IPS-11a (cell line): ENCODE measurements around the gene PALLD.

Experiments used
- H3K4me3 ChIP-seq: one replicate; pipeline ENCODE4 v1.5.1; 2013; ENCODE audit warnings: low read depth, low read length, control low read depth

Gene PALLD

GRCh38 chr4:168811786-168812651 lies 315.2 kb downstream of the PALLD start:
- H3K4me3 ChIP-seq: no peak overlapping the region

GRCh38 chr4:168812806-168813205 lies 316.0 kb downstream of the PALLD start:
- no peak overlapping the region for H3K4me3 ChIP-seq

GRCh38 chr4:168813890-168814289 lies 317.0 kb downstream of the PALLD start:
- H3K4me3 ChIP-seq: no peak overlapping the region

GRCh38 chr4:168815379-168816345 lies 318.8 kb downstream of the PALLD start:
- H3K4me3 ChIP-seq: no peak overlapping the region

GRCh38 chr4:168817370-168817769 lies 320.5 kb downstream of the PALLD start:
- H3K4me3 ChIP-seq: no peak overlapping the region

GRCh38 chr4:168822481-168822880 lies 325.6 kb downstream of the PALLD start:
- H3K4me3 ChIP-seq: no peak overlapping the region

GRCh38 chr4:168825975-168826374 lies 329.1 kb downstream of the PALLD start:
- no peak overlapping the region for H3K4me3 ChIP-seq

- no peak overlapping the region for H3K4me3 ChIP-seq
Observed at GRCh38 chr4:168826620-168827019, 329.8 kb downstream of the PALLD start.

- H3K4me3 ChIP-seq: no peak overlapping the region
Observed at GRCh38 chr4:168830777-168831512, 334.1 kb downstream of the PALLD start.

- peak overlapping the region; percentile 81 for H3K4me3 ChIP-seq
Observed at GRCh38 chr4:168831585-168831918, 334.7 kb downstream of the PALLD start.

GRCh38 chr4:168831919-168832762 lies 335.3 kb downstream of the PALLD start:
- peak overlapping the region; percentile 81 for H3K4me3 ChIP-seq

- peak overlapping the region; percentile 81 for H3K4me3 ChIP-seq
Observed at GRCh38 chr4:168832763-168833575, 336.1 kb downstream of the PALLD start.

- no peak overlapping the region for H3K4me3 ChIP-seq
Observed at GRCh38 chr4:168833881-168834280, 337.0 kb downstream of the PALLD start.

GRCh38 chr4:168835880-168836454 lies 339.1 kb downstream of the PALLD start:
- no peak overlapping the region for H3K4me3 ChIP-seq

- no peak overlapping the region for H3K4me3 ChIP-seq
Observed at GRCh38 chr4:168836490-168836889, 339.6 kb downstream of the PALLD start.

- no peak overlapping the region for H3K4me3 ChIP-seq
Observed at GRCh38 chr4:168837922-168838321, 341.1 kb downstream of the PALLD start.

- no peak overlapping the region for H3K4me3 ChIP-seq
Observed at GRCh38 chr4:168839758-168840391, 343.0 kb downstream of the PALLD start.

GRCh38 chr4:168840392-168840763 lies 343.5 kb downstream of the PALLD start:
- H3K4me3 ChIP-seq: no peak overlapping the region
